Skeletal muscle tissue (tissue), 5 donors: ENCODE results near the gene SEMA7A. TPM values are rescaled to one million over a fixed set of nuclear protein-coding genes. Genes with fewer than 3 reads are reported as not detected.
"Not testable (repeated sequence)": the region's sequence is repeated elsewhere in the genome, so short reads cannot be mapped to it uniquely, and the experiment has no call there.

Experiments used
- H3K27ac ChIP-seq: one replicate; pipeline ENCODE4 v1.7.0; 2013; ENCODE audit warnings: mild to moderate bottlenecking, low read depth, low read length, inconsistent platforms
- H3K27me3 ChIP-seq, 3 donors: one replicate each; pipeline ENCODE4 v1.7.0; 2013; ENCODE audit warnings: low read length in 3 of 3; ENCODE audit not compliant: control insufficient read depth in 3 of 3, insufficient read depth in 3 of 3
- H3K36me3 ChIP-seq, 3 donors: one replicate each; pipeline ENCODE4 v1.7.0; 2013; ENCODE audit warnings: low read length in 3 of 3; ENCODE audit not compliant: control insufficient read depth in 3 of 3, insufficient read depth in 3 of 3
- H3K4me1 ChIP-seq, 3 donors: one replicate each; pipeline ENCODE4 v1.7.0; 2013; ENCODE audit warnings: low read length in 3 of 3, mild to moderate bottlenecking in 3 of 3; ENCODE audit not compliant: control insufficient read depth in 3 of 3, insufficient read depth in 3 of 3
- H3K4me3 ChIP-seq, 3 donors: one replicate each; pipeline ENCODE4 v1.7.0; 2013; ENCODE audit warnings: low read length in 3 of 3
- H3K9ac ChIP-seq, 3 donors: one replicate each; pipeline ENCODE4 v1.7.0; 2013; ENCODE audit warnings: low read length in 3 of 3, mild to moderate bottlenecking in 3 of 3, moderate library complexity in 2 of 3, low read depth in 1 of 3
- H3K9me3 ChIP-seq, 3 donors: one replicate each; pipeline ENCODE4 v1.7.0; 2013; ENCODE audit warnings: low read length in 3 of 3; ENCODE audit not compliant: control insufficient read depth in 3 of 3
- small RNA-seq: library from RNA; depleted of rRNA; stranded (forward); fragments of <200 nt; gene quantifications from one replicate; pipeline ENCODE3, GENCODE V24; 2014
- total RNA-seq: library from RNA; depleted of rRNA; stranded (reverse); fragments of >200 nt; gene quantifications from one replicate; pipeline ENCODE4 v1.2.3, GENCODE V29; 2014
- donor health status: Osteomylitis.

SEMA7A gene
- total RNA-seq, 1 donor from 2014 or later, result 5.2 TPM

DNA sequence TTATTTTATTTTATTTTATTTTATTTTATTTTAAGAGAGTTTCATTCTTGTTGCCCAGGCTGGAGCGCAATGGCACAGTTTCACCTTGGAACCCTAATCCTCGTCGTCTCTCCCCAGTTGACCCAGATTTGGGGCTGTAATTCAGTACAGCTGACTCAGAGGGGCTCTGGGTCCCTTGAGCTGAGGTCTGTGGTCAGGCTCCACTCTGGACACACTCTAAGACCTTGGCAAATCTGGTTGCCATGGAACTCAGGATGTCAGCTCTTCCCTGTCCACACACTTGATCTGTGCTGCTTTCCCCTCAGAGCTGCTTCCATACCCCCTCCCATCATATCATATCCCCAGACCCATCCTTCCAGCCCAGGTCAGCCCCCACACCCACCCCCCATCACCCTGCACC is 65.6 kb downstream of the SEMA7A start:
- Histone ChIP-seq H3K36me3 (no peaks in the 10 kb centered on the region), H3K27me3 (peaks cover 0 to 3% (median 3%) of the 10 kb centered on the region in 3 donors), H3K9ac (no peak overlapping the region), H3K9me3 (no peaks in the 10 kb centered on the region), H3K27ac (no peak overlapping the region), H3K4me3 (no peak overlapping the region), H3K4me1 (peaks cover 6% of the 10 kb centered on the region in 3 donors)

DNA sequence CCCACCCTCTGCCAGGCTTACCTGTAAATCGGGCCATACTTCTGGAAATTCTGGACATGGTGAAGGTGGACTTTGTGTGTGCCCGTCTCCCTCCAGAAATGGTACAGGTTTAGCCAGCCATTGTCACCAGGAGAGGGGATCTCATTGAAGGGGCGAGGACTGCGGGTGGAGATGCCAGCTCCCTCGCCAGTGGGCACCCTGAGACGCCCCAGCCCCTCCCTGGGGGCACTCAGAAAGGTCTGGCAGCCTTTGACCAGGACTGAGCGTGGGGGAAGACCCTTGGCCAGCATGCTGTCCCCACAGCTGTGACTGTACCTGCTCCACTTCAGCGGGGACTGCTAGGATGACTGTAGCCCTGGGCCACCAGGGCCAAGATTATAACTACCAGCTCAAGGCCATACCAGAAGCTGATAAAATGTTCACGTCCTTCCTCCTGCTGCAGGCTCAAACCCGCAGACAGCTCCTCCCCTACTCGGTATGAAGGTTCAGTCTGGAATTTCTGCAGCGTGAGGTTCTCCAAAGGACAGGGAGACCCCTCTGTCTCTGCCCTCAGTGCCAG is 66.4 kb downstream of the SEMA7A start, which contains the start of gene CYP11A1:
TSS of gene CYP11A1 (minus strand) at position 351 of the 559 bp plus-strand sequence. CDS start at position 290, 61 bp downstream.
- H3K27me3 ChIP-seq, result peaks cover 0 to 3% (median 3%) of the 10 kb centered on the region in 3 donors

DNA sequence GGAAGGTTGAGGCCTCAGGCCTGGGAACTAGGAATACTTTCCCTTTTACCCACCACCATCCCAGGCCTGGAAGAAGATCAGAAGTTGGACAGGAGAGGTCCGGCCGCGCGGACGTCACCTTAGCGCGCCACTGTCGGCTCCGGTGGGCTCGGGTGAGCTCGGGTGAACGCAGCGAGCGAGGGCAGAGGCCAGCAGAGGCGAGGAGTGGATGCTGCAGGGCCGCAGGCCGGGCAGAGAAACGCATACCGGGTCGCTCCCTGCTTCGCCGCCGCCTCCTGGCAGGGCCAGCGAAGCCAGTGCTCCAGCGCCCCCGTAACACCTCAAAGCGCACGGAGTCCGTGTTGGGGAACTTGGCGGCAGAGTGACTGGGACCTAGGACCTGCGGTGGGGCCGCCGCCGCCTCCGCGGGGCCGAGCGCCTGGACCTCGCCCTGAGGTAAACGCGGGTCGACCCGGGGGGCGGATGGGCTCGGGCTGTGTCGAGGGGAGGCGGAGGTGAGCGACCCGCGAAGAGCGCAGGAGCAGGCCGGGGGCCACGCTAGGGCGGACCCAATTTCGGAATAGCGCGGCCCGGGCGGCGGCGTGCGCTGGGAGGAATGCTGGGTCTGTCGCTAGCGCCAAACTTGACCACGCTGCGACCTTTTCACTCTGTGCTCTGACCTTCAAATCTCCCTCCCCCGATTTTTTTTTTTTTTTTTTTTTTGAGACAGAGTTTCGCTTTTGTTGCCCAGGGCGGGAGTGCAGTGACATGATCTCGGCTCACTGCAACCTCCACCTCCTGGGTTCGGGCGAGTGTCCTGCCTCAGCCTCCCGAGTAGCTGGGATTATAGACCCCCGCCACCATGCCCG is 67.9 kb downstream of the SEMA7A start:
- no peaks in the 10 kb centered on the region for H3K9me3 ChIP-seq
- peaks cover 0 to 3% (median 0%) of the 10 kb centered on the region in 3 donors for H3K27me3 ChIP-seq
- H3K4me1 ChIP-seq, result peaks cover 6% of the 10 kb centered on the region in 3 donors
- H3K36me3 ChIP-seq, result no peaks in the 10 kb centered on the region
- H3K9ac ChIP-seq, result peak overlapping the region; percentile 75 to 87 (median 81)
- peak overlapping the region; percentile 30 for H3K27ac ChIP-seq
- H3K4me3 ChIP-seq, result peak overlapping the region; percentile 66 to 79 (median 76)

More for the DNA sequence above, 66.4 kb downstream of the SEMA7A start, which contains the start of gene CYP11A1:
- Histone ChIP-seq H3K27ac (no peak within 1 kb of the TSS), H3K36me3 (no peaks in the 10 kb centered on the region), H3K4me1 (peaks cover 6% of the 10 kb centered on the region in 3 donors), H3K9ac (no peak within 1 kb of the TSS), H3K9me3 (no peaks in the 10 kb centered on the region), H3K4me3 (no peak within 1 kb of the TSS)

DNA sequence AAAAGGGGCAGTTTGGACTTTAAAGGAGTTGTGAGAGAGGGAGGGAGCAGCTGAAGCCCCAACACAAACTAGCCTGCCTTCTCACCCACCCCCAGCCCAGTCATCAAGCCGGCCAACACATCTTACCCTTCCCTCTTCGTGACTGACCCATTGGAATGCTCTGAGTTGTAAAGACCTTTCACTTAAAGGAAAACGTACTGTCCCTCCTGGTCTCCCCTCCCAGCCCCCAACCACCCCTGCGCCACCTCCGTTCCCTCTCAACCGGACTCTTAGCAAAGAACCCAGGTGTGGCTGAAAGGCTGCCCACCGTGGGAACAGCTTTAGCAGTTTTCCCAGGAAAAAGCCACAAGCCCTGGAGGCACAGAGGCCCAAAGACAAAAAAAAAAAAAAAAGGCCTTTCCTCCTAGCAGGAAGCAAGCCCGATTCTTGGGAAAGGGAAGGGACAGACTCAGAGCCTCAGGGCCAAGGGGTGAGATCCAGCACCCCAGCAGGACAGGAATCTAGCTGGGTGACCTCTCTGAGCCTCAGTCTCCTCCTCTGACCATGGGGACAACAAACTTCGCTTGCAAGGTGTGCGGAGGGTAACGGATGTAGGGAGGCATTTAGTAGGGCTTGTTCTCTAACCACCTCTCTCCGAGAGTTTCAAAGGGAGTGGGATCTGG is 68.7 kb downstream of the SEMA7A start:
- H3K4me3 ChIP-seq, result peak overlapping the region; percentile 66 to 79 (median 76)
- no peaks in the 10 kb centered on the region for H3K36me3 ChIP-seq
- peak overlapping the region; percentile 30 for H3K27ac ChIP-seq
- H3K27me3 ChIP-seq, result peaks cover 0 to 3% (median 0%) of the 10 kb centered on the region in 3 donors
- no peaks in the 10 kb centered on the region for H3K9me3 ChIP-seq
- peaks cover 6% of the 10 kb centered on the region in 3 donors for H3K4me1 ChIP-seq
- H3K9ac ChIP-seq, result peak overlapping the region; percentile 75 to 87 (median 81)

DNA sequence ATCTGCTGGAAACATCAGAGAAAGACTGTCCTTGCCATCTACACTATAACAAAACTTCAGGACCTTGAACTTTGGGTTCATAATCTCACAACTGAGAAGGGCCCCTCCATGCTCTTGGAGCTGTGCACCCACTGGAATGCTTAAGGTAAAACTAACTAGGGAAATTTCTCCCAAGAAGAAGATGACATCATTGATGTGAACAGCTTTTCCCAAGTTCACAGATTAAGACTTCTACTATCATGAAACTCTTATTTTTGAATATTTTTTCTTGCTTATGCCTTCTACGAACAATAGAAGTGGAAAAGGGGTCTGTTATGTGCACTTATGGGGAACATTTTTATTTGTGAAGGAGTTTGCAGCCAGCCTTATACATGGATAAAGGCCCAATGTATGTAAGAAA is 71.3 kb downstream of the SEMA7A start:
- no peak overlapping the region for H3K9ac ChIP-seq
- H3K4me3 ChIP-seq, result no peak overlapping the region
- H3K4me1 ChIP-seq, result peaks cover 6% of the 10 kb centered on the region in 3 donors
- no peaks in the 10 kb centered on the region for H3K9me3 ChIP-seq
- no peaks in the 10 kb centered on the region for H3K36me3 ChIP-seq
- H3K27ac ChIP-seq, result no peak overlapping the region
- peaks cover 0 to 2% (median 0%) of the 10 kb centered on the region in 3 donors for H3K27me3 ChIP-seq

DNA sequence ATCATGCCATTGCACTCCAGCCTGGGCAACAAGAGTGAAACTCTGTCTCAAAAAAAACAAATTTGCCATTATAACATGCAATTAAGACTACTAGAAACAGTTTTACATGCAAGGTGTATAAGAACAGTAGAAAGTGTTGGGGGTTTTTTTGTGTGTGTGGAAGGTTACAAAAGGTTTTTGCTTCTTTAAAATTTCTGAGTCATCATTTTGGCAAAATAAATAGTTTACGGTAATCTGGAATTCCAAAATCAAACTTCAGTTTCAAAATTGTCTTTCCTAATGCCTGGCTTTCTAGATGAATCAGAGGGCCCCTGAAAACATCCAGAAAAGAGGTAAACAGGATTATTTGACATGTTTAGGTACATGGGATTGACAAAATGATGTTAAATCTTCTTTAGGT is 72.9 kb downstream of the SEMA7A start:
- H3K9ac ChIP-seq, H3K36me3 ChIP-seq, H3K9me3 ChIP-seq, H3K27me3 ChIP-seq, H3K4me1 ChIP-seq, H3K27ac ChIP-seq, H3K4me3 ChIP-seq: not testable (repeated sequence)

DNA sequence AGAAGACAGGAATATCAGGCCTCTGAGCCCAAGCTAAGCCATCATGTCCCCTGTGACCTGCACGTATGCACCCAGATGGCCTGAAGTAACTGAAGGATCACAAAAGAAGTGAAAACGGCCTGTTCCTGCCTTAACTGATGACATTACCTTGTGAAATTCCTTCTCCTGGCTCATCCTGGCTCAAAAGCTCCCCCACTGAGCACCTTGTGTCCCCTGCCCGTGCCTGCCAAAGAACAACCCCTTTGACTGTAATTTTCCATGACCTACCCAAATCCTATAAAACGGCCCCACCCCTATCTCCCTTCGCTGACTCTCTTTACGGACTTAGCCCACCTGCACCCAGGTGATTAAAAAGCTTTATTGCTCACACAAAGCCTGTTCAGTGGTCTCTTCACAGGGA is 74.4 kb downstream of the SEMA7A start:
- not testable (repeated sequence) for H3K9me3 ChIP-seq, H3K4me1 ChIP-seq, H3K27me3 ChIP-seq, H3K36me3 ChIP-seq, H3K27ac ChIP-seq, H3K9ac ChIP-seq, H3K4me3 ChIP-seq

Small RNAs within 50 kb of the gene (small RNA-seq; reads per million reads assigned to genes)
- not detected for gene MIR6881

Other genes with a start within 250 kb of the SEMA7A start
- gene STRA6, start 231.2 kb downstream of the SEMA7A start, total RNA-seq, result 1.0 TPM
- gene CCDC33, start 197.6 kb downstream of the SEMA7A start, total RNA-seq, result 0.52 TPM
- 0.52 TPM for gene CYP11A1, start 66.3 kb downstream of the SEMA7A start, total RNA-seq
- 23.0 TPM for gene UBL7, start 27.2 kb upstream of the SEMA7A start, total RNA-seq
- 2.1 TPM for gene ARID3B, start 107.3 kb upstream of the SEMA7A start, total RNA-seq
- 24.0 TPM for gene CLK3, start 181.9 kb upstream of the SEMA7A start, total RNA-seq